IgD-negative memory B cell (primary cell): ENCODE data around the gene NEIL1. TPM values are rescaled to one million over a fixed set of nuclear protein-coding genes. Genes with fewer than 3 reads are reported as not detected.
"Not testable (repeated sequence)": the region's sequence is repeated elsewhere in the genome, so short reads cannot be mapped to it uniquely, and the experiment has no call there.

Source experiments
- H3K27ac Mint-ChIP-seq, 3 donors: one replicate each; pipeline ENCODE4 v1.8.0; 2020 to 2022; ENCODE audit warnings: mild to moderate bottlenecking in 3 of 3, mixed read lengths in 3 of 3, moderate library complexity in 1 of 3
- H3K27me3 Mint-ChIP-seq: one replicate; pipeline ENCODE4 v1.8.0; 2021; ENCODE audit warnings: mixed read lengths
- H3K36me3 Mint-ChIP-seq: one replicate; pipeline ENCODE4 v1.8.0; 2020; ENCODE audit warnings: mild to moderate bottlenecking, mixed read lengths
- H3K4me1 Mint-ChIP-seq, 3 donors: one replicate each; pipeline ENCODE4 v1.8.0; 2020 to 2022; ENCODE audit warnings: mixed read lengths in 3 of 3, mild to moderate bottlenecking in 1 of 3
- H3K4me3 Mint-ChIP-seq, 4 donors: one replicate each; pipeline ENCODE4 v1.8.0; 2020 to 2022; ENCODE audit warnings: mild to moderate bottlenecking in 4 of 4, mixed read lengths in 4 of 4, moderate library complexity in 3 of 4
- H3K9me3 Mint-ChIP-seq, 3 donors: one replicate each; pipeline ENCODE4 v1.8.0; 2020 to 2021; ENCODE audit warnings: mixed read lengths in 3 of 3, mild to moderate bottlenecking in 1 of 3
- polyA plus RNA-seq: library from polyadenylated mRNA; unstranded; fragments of 300-500 nt; fragmentation: Illumina TruSeq; gene quantifications from one replicate; pipeline ENCODE4 v1.2.3, GENCODE V29; 2021

Gene NEIL1
- polyA plus RNA-seq, 1 donor from 2014 or later: 16.0 TPM

DNA sequence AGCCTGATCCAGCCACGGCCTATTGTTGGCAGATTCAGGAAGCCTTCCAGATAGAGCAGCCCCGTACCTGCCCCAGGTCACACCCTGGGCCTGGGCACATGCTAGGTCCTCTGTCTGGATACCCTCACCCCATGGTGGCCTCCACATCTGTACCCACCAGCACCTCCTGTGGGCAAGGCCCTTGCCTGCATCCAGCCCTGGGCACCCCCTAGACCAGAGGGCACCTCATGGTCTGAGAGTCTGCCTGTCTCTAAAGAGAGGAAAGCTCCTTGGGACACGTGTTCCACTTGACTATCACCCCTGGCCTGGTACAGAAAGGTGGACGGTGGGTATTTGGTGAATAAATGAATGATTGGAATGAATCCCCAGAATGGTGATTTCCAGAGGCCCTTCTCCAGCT lies 19.8 kb upstream of the NEIL1 start:
- no peaks in the 10 kb centered on the region for H3K27me3 Mint-ChIP-seq
- no peaks in the 10 kb centered on the region for H3K9me3 Mint-ChIP-seq
- peaks cover 0 to 5% (median 2%) of the 10 kb centered on the region in 3 donors for H3K4me1 Mint-ChIP-seq
- H3K27ac Mint-ChIP-seq: no peak overlapping the region
- H3K36me3 Mint-ChIP-seq: no peaks in the 10 kb centered on the region
- no peak overlapping the region for H3K4me3 Mint-ChIP-seq

DNA sequence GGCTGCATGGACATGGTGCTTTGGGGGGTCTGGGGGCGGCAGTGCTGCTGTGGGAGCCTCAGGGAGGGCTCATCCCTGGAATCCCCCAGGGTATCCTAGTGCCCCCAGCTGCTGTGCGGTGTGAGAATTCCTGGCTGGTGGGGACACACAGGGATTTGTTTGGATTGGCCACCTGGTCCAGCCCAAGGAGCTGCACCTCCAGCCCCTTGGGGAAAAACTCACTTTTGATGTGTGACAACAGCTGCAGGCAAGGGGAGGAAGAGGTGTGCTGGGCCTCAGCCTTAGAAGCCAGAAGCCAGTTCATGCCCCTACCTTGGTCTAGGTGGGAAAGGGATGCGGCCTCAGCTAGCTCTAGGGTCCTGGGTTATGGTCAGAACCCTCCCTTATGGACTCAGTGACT lies 19.3 kb upstream of the NEIL1 start:
- Mint-ChIP-seq H3K4me3 (no peak overlapping the region), H3K36me3 (no peaks in the 10 kb centered on the region), H3K27me3 (no peaks in the 10 kb centered on the region), H3K27ac (no peak overlapping the region), H3K9me3 (no peaks in the 10 kb centered on the region), H3K4me1 (peaks cover 0 to 5% (median 2%) of the 10 kb centered on the region in 3 donors)

DNA sequence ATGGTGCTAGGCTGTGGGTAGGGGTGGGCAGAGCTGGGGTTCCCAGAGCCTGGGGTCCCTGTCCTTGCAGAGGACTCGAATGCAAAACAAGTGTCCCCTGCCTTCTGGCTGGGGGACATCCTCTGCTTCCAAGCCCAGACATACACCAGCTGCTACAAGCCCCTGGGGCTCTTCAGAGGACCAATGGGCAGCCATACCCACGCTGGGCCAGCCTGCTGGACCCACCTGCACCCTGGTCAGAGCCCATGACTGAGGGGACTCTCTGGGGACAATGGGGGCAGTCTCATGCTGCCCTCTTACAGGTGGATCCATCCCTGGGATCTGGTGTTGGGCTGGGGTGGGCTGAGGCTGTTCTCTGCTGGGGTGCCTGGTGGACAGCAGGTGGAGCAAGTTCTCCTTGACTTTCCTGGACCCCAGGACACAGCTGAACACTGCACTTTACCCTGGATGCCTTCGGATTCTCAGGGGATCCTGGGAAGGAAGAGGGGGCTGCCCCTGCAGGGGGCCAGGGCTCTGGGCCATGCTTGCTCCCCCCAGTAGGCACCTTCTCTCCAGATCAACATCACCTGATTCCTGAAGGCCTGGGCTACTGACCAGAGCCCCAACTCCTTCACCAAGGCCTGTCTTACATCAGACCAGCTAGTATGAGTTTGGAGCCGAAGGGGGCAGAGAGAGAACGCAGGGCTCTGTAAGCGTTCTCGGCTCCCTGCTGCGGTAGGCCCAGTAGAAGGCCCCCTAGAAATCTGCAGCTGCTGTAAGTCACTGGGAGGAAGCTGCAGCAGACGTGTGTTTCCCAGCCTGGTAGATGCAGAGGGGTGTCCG lies 18.1 kb upstream of the NEIL1 start:
- H3K9me3 Mint-ChIP-seq: no peaks in the 10 kb centered on the region
- peaks cover 0 to 5% (median 2%) of the 10 kb centered on the region in 3 donors for H3K4me1 Mint-ChIP-seq
- no peaks in the 10 kb centered on the region for H3K36me3 Mint-ChIP-seq
- H3K4me3 Mint-ChIP-seq: no peak overlapping the region
- no peak overlapping the region for H3K27ac Mint-ChIP-seq
- H3K27me3 Mint-ChIP-seq: no peaks in the 10 kb centered on the region

DNA sequence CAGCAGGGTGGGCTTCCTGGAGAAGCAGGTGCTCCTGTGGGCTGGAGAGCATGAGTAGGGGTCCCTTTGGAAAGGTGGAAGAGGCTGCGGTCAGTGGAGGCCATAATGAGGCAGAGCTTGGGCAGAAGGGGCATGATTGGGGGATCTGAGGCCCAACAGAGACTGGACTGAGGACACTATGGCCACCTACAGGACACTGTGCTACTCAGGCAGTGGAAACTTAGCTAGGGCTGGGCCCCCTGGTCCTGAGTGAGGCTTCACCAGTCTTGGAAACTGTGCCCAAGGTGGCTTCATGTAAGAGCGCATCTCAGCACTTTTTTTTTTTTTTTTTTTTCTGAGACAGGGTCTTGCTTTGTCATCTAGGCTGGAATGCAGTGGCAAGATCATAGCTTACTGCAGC lies 17.3 kb upstream of the NEIL1 start:
- H3K27ac Mint-ChIP-seq: no peak overlapping the region
- no peak overlapping the region for H3K4me3 Mint-ChIP-seq
- H3K27me3 Mint-ChIP-seq: no peaks in the 10 kb centered on the region
- peaks cover 0 to 5% (median 2%) of the 10 kb centered on the region in 3 donors for H3K4me1 Mint-ChIP-seq
- no peaks in the 10 kb centered on the region for H3K9me3 Mint-ChIP-seq
- H3K36me3 Mint-ChIP-seq: no peaks in the 10 kb centered on the region

DNA sequence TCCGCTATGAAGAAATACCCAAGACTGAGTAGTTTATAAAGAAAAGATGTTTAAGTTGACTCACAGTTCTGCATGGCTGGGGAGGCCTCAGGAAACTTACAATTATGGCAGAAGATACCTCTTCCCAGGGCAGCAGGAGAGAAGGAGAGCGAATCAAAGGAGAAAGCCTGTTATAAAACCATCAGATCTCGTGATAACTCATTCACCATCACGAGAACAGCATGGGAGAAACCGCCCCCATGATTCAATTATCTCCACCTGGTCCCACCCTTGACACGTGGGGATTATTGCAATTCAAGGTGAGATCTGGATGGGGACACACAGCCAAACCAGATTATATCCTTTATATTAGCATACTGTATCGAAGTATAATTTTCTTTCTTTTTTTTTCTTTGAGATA lies 14.7 kb upstream of the NEIL1 start:
- not testable (repeated sequence) for H3K9me3 Mint-ChIP-seq, H3K27me3 Mint-ChIP-seq, H3K36me3 Mint-ChIP-seq, H3K27ac Mint-ChIP-seq
- H3K4me3 Mint-ChIP-seq: peak overlapping the region in 1 of 4 donors; percentile 34
- peaks cover 8 to 13% (median 13%) of the 10 kb centered on the region in 3 donors for H3K4me1 Mint-ChIP-seq

DNA sequence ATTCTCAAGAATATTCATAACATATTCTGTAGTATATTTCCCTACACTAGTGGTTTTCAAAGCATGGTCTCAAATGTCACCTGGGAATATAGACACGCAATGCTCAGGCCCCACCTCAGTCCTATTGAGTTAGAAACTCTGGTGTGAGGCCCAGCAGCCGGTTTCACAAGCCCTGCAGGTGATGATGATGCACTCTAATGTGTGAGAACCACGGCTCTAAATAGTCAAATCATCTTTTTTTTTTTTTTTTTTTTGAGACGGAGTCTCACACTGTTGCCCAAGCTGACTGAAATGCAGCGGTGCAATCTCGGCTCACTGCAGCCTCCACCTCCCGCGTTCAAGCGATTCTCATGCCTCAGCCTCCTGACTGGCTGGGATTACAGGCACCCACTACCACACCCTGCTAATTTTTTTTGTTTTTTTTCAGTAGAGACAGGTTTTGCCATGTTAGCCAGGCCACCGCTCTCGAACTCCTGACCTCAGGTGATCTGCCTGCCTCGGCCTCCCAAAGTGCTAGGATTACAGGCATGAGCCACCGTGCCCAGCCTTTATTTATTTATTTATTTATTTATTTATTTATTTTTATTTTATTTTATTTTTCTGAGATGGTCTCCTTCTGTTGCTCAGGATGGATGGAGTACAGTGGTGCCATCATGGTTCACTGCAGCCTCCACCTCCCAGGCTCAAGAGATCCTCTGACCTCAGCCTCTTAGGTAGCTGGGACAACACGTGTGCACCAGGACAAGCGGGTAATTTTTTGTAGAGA lies 13.0 kb upstream of the NEIL1 start:
- H3K27me3 Mint-ChIP-seq, H3K4me3 Mint-ChIP-seq, H3K9me3 Mint-ChIP-seq, H3K27ac Mint-ChIP-seq, H3K36me3 Mint-ChIP-seq: not testable (repeated sequence)
- peaks cover 8 to 13% (median 11%) of the 10 kb centered on the region in 3 donors for H3K4me1 Mint-ChIP-seq

DNA sequence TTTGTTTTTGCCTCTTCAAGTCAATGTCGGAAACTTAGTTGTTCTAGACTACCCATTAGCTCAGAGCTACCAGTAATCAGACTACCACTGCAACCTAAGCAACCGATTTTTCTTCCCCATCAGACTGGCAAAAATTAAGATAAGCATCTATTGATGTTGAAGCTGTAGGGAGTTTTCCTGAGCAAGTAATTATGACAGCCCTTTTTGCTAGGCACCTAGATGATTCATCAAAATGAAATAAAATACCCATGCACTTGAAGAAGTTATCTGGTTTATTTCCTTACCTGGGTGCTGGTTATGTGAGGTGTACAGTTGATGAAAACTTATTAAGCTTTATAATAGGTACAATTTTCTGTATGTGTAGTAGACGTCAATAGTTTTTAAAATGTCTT lies 11.5 kb upstream of the NEIL1 start:
- peak overlapping the region in 2 of 3 donors; percentile 61 to 96 for H3K27ac Mint-ChIP-seq
- H3K36me3 Mint-ChIP-seq: peaks cover 3% of the 10 kb centered on the region
- H3K9me3 Mint-ChIP-seq: no peaks in the 10 kb centered on the region
- H3K27me3 Mint-ChIP-seq: no peaks in the 10 kb centered on the region
- peaks cover 8 to 13% (median 11%) of the 10 kb centered on the region in 3 donors for H3K4me1 Mint-ChIP-seq
- peak overlapping the region; percentile 93 to 96 (median 96) for H3K4me3 Mint-ChIP-seq

DNA sequence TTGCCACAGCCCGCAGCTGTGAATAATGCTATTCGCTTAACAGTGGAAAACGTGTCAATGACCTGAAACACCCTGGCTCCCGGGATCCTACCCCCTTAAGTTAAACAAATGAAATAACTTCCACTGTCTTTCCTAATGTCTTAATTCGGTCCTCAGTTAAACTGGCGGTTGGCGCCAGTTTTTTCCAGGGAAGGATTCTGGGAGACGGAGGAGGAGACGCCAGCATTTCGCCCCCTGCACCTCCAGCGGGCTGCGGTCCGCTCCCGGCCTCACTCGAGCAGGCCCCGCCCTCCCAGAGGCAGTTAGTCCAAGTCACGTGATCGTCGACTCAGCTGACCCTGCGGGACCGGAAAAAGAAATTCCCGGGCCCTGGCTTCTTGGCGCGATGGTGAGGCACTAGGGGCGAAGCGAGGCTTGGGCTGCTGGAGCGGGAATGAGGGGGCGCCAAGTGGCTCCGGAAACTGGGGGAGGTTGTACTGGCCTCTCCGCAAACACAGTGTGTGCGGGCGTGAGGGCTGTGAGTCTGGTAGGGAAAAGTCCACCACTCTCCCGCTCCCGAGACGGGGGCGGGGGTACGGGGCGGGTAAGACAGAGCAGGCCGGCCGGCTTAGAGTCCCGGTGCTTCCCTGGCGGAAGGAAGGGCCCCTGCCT lies 11.0 kb upstream of the NEIL1 start, which contains the start of gene COMMD4:
Gene COMMD4, plus strand, starts transcription at position 359 of the 651 bp plus-strand sequence. Its CDS starts 27 bp downstream, at position 386.
- H3K4me3 Mint-ChIP-seq: peak within 1 kb of the TSS; percentile 93 to 96 (median 96)
- no peaks in the 10 kb centered on the region for H3K9me3 Mint-ChIP-seq
- H3K27me3 Mint-ChIP-seq: no peaks in the 10 kb centered on the region
- peaks cover 3% of the 10 kb centered on the region for H3K36me3 Mint-ChIP-seq
- peak within 1 kb of the TSS; percentile 61 to 96 (median 93) for H3K27ac Mint-ChIP-seq
- peaks cover 8 to 13% (median 11%) of the 10 kb centered on the region in 3 donors for H3K4me1 Mint-ChIP-seq

DNA sequence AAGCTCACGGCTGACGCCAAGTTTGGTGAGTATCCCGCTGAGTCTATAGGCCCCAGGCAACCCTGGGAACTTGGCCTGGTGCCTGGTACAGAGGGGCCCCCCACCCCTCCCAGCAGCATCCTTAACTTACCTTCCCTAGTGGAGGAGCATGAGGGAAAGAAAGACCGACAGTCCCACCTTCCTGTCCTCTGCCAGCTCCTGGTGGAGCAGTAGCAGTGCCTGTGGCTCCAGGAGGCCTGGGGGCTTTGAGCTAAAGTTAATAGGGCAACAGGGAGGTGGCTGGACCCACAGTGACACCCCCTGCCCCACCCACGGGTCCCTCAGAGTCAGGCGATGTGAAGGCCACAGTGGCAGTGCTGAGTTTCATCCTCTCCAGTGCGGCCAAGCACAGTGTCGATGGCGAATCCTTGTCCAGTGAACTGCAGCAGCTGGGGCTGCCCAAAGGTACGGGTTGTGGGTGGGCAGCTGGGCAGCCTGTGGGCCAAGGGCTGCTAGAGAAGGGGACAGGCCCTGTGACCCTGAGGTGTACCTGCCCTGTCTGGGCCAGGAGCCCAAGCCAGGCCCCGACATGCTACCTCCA lies 8.1 kb upstream of the NEIL1 start:
- H3K27me3 Mint-ChIP-seq: no peaks in the 10 kb centered on the region
- H3K27ac Mint-ChIP-seq: peak overlapping the region in 2 of 3 donors; percentile 25 to 31
- H3K4me3 Mint-ChIP-seq: peak overlapping the region in 1 of 4 donors; percentile 48
- no peaks in the 10 kb centered on the region for H3K9me3 Mint-ChIP-seq
- peaks cover 3% of the 10 kb centered on the region for H3K36me3 Mint-ChIP-seq
- peaks cover 8 to 13% (median 11%) of the 10 kb centered on the region in 3 donors for H3K4me1 Mint-ChIP-seq

DNA sequence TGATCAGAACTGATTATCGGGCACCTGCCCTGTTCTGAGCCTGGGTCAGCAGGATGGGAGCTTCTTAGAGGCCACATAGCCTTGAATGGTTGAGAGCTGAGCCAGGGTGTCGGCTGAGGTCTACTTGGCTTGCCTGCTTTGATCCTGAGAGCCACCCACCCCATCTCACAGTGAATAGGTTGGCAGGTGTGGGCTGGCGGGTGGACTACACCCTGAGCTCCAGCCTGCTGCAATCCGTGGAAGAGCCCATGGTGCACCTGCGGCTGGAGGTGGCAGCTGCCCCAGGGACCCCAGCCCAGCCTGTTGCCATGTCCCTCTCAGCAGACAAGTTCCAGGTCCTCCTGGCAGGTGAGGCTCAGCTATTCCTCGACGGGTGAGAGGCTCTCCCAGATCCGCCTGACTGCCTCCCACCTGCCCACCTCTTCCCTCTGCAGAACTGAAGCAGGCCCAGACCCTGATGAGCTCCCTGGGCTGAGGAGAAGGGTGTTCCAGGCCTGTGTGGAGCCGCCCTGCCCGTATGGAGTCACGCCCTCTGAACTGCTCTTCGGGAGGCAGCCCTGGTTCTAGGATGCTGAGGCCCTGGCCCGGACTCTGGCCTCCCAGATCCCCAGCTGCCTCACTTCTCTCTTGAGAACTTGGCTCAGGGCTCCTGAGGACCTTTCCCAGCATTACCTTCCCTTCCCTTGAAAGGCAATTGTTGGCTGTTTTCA lies 7.2 kb upstream of the NEIL1 start:
- Mint-ChIP-seq H3K27ac (no peak overlapping the region), H3K36me3 (peaks cover 3% of the 10 kb centered on the region), H3K27me3 (no peaks in the 10 kb centered on the region), H3K4me1 (peaks cover 8 to 13% (median 11%) of the 10 kb centered on the region in 3 donors), H3K9me3 (no peaks in the 10 kb centered on the region), H3K4me3 (peak overlapping the region in 1 of 4 donors; percentile 23)

DNA sequence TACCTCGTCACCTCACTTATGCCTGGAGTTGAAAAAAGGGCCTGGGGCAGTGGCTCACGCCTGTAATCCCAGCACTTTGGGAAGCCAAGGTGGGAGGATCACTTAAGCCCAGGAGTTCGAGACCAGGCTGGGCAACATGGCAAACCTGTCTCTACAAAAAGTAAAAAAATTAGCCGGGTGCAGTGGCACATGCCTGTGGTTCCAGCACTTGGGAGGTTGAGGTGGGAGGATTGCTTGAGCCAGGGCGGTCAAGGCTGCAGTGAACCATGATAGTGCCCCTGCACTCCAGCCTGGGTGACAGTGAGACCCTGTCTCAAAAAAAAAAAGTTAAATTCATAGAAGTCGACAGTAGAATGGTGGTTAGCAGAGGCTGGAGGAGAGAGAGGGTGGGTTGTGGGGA lies 4.6 kb upstream of the NEIL1 start:
- H3K4me3 Mint-ChIP-seq: no peak overlapping the region
- peaks cover 3% of the 10 kb centered on the region for H3K36me3 Mint-ChIP-seq
- peaks cover 6 to 12% (median 7%) of the 10 kb centered on the region in 3 donors for H3K4me1 Mint-ChIP-seq
- no peaks in the 10 kb centered on the region for H3K9me3 Mint-ChIP-seq
- H3K27ac Mint-ChIP-seq: no peak overlapping the region
- no peaks in the 10 kb centered on the region for H3K27me3 Mint-ChIP-seq

DNA sequence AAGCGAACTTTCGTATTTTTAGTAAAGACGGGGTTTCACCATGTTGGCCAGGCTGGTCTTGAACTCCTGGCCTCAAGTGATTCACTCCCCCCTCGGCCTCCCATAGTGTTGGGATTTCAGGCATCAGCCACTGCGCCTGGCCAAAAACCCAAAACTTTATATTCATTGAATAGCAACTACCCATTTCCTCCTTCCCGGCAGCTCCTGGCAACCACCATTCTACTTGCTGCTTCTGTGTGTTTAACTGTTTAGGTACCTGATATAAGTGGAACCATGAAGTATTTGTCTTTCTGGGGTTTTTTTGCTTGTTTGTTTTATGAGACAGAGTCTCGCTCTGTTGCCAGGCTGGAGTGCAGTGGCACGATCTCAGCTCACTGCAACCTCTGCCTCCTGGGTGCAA lies 2.9 kb upstream of the NEIL1 start:
- peaks cover 7 to 14% (median 7%) of the 10 kb centered on the region in 3 donors for H3K4me1 Mint-ChIP-seq
- H3K27ac Mint-ChIP-seq: peak overlapping the region in 1 of 3 donors; percentile 18
- H3K9me3 Mint-ChIP-seq: not testable (repeated sequence)

DNA sequence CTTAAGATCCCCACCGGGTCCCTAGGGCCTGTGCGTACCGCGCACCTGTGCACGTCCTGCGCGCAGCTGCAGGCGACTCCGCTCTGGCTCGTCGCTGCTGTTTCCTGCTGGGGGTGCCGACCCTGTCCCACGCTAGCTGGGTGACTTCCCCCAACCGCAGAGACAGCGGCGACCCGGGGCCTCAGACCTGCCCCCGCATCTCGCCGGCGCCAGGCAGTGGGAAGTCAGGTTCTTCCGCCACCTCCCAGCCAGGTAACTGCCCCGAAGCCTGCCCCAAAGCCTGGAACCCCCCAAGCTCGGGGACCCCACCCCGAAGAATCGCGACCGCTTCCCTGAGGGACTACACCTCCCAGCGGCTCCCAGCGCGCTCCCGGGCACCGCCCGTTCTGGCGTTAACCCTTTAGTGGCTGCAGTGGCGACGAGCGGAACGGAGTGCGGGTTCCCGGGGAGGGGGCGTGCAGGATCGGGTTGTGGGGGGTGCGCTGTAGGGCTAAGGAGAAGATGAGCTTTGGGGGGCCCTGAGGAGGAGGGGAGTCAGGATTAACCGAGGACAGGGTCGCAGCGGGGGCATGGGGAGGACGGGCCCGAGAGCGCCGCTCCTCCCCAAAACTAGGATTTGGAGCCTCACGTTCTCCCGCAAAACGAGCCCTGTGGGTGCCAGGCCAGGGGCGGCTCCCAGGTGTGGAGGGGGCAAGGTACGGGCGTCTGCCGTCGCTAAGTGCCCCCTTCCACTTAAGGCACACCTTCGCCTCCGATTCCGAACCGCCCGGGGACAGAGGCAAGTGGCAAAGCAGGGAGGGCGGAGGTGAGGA lies 589 bp downstream of the NEIL1 start:
- peaks cover 4% of the 10 kb centered on the region for H3K36me3 Mint-ChIP-seq
- H3K9me3 Mint-ChIP-seq: peaks cover 0 to 10% (median 0%) of the 10 kb centered on the region in 3 donors
- H3K4me1 Mint-ChIP-seq: peaks cover 17 to 25% (median 20%) of the 10 kb centered on the region in 3 donors
- peak overlapping the region; percentile 98 to 99 (median 98) for H3K27ac Mint-ChIP-seq
- peak overlapping the region; percentile 87 to 94 (median 90) for H3K4me3 Mint-ChIP-seq
- no peaks in the 10 kb centered on the region for H3K27me3 Mint-ChIP-seq

More for the DNA sequence above, 2.9 kb upstream of the NEIL1 start:
- not testable (repeated sequence) for H3K27me3 Mint-ChIP-seq, H3K4me3 Mint-ChIP-seq, H3K36me3 Mint-ChIP-seq
